AG04449 (cell line): ENCODE data around the gene CTDNEP1.
A peak's percentile ranks its signal among the peaks of the same experiment; 100 is the strongest.

Experiments used
- CTCF ChIA-PET: fragments of 350-600 bp; formaldehyde crosslinking; extraction: SDS; loops from one replicate; lab custom pipeline; 2021; ENCODE audit warnings: antibody characterized with exemption; lab: Yijun Ruan, JAX
- POLR2A ChIA-PET: fragments of 400-600, 350-600 bp; formaldehyde crosslinking; extraction: SDS; loops from one replicate; lab custom pipeline; 2020; ENCODE audit warnings: antibody characterized with exemption, inconsistent platforms; lab: Yijun Ruan, JAX
- DNase-seq: peaks from one replicate; pipeline ENCODE4 v3.0.0-alpha.2; 2010; ENCODE audit warnings: low read depth, low spot score
- H3K4me3 ChIP-seq: 2 replicates; pipeline ENCODE4 v1.5.1; 2011; ENCODE audit warnings: low read depth, mild to moderate bottlenecking, control low read depth, low read length
- TF ChIP-seq, protein P1 (sequence below): IDR thresholded peaks from one replicate; pipeline ENCODE4 v1.5.1; 2011; ENCODE audit warnings: mild to moderate bottlenecking, moderate library complexity, low read length, control low read depth, inconsistent platforms; ENCODE audit not compliant: insufficient read depth; ENCODE audit errors: missing control alignments

The CTDNEP1 gene

DNA sequence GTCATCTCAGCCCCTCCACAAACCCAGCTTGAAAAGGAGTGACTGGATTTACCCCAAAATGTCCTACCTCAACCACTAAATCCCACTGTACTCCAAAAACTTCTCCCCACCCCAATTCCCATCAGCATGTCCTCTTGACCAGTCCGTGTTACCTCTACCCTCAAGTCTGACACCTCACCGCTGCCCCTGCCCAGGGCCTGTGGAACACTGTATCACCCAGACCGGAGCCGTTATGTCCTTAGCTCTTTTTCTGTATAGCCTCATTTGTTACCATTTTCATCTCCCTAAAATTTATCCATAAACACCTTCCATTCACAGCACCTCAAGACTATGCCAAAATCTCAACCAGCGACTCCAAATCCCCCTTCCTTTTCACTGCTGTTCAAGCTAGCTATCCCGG is 14.7 kb downstream of the CTDNEP1 start:
- POLR2A ChIA-PET = interaction anchor here (0.7 kb wide), 2 partner anchors 16 to 22 kb away, joined by 3 read pairs; no protein-coding TSS in a partner anchor
- no peak for DNase-seq
- CTCF ChIA-PET = interaction anchor here (1.2 to 1.5 kb wide), 2 partner anchors 16 to 191 kb away, joined by 3 read pairs; no protein-coding TSS in a partner anchor
- peak overlapping the region; percentile 84; the same call in 1 of the 2 replicates for H3K4me3 ChIP-seq
- TF ChIP-seq, protein P1, sequence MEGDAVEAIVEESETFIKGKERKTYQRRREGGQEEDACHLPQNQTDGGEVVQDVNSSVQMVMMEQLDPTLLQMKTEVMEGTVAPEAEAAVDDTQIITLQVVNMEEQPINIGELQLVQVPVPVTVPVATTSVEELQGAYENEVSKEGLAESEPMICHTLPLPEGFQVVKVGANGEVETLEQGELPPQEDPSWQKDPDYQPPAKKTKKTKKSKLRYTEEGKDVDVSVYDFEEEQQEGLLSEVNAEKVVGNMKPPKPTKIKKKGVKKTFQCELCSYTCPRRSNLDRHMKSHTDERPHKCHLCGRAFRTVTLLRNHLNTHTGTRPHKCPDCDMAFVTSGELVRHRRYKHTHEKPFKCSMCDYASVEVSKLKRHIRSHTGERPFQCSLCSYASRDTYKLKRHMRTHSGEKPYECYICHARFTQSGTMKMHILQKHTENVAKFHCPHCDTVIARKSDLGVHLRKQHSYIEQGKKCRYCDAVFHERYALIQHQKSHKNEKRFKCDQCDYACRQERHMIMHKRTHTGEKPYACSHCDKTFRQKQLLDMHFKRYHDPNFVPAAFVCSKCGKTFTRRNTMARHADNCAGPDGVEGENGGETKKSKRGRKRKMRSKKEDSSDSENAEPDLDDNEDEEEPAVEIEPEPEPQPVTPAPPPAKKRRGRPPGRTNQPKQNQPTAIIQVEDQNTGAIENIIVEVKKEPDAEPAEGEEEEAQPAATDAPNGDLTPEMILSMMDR = no peak

DNA sequence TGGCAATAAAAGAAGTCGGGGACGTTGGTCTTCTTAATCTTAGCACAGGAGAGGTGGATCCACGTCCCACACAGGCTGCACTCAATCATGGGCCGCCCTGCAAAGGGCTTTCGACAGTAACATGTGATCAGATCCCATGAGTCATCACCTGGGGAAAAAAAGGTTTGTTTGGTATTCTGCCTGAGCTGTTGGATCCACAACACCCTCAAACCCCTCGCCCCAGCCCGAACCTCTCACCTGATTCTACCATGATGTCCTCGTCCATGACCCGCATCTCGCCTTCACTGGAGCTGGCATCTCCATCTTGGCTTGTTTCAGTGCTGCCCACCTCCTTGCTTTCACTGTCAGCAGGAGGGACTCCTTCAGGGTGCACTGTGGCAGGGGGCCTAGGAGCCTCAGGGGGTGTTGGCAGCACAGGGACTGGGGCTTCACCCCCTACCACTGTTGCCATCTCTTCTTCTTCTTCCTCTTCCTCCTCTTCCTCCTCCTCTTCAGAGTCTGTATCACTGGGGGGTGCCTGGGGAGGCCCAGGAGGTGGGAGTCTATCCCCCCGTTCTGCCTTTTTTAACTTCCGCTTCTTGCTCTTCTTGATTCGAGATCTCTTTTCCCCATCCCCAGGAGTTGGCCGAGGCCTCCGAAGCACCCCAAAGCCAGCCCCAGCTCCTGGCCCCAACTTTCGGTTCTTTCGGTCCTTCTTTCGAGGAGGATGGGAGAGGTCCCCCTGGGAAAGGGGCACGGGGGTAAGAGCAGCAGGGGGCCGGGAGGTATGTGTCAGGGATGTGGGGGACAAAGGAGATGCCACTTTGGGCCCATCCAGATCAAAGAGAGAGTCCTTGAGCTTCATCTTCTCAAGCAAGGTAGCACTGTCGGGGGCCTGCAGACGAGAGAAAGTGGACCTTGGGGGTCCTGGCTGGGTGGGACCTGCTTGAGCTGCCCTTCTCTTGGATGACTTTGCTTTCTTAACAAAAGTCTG is 15.6 kb downstream of the CTDNEP1 start:
- TF ChIP-seq, protein P1 = no peak
- DNase-seq = no peak
- POLR2A ChIA-PET = interaction anchor here (0.7 to 5.2 kb wide), 2 partner anchors 14 to 16 kb away, joined by 3 to 82 read pairs; partner anchors contain the start of genes ACADVL and DLG4
- no peak overlapping the region; the same call in 1 of the 2 replicates for H3K4me3 ChIP-seq
- CTCF ChIA-PET = interaction anchor here (1.2 to 1.5 kb wide), 2 partner anchors 15 to 190 kb away, joined by 3 read pairs; no protein-coding TSS in a partner anchor

DNA sequence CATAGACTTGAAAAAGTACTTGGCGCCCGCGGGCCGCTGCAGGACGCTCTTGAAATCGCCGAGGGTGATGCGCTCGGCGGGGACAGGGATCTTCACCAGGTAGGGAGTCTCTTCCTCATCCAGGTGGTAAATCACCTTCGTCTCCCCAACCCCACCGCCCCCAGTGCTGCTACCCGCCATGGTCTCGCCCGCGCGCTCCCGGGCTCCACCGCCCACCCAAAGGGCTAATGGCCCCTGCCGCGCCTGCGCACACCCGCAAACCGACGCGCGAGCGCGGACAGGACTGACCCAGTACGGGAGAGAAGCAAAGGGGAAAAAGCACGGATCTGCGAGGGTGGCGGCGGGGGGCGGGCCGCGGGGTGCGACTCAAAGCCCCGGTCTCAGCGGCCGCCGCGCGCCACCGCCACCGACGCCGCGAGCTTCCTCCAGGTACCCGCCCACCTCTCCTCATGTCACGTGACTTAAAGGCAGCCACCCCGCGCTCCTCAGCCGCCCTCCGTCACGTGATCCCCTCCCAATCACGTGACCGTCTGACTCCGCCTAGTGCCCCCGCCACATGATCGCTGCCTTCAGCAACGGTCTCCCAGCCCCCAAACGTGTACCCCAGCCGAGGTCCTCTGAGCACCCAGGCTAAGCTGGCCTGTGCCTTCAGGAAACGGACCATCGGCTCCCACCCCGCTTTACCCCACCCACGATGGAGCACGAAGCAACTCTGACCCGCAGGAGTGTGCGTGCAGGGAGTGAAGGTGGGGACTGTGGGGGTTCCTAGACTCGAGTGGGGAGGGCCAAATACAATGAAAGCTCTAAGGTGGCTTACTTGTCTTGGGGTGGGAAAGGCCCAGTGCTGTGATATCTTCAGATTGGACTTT is 17.2 kb downstream of the CTDNEP1 start, which contains the start of gene DVL2:
DVL2 (minus strand) TSS at position 435 of the 869 bp plus-strand sequence; CDS start at position 180, 255 bp downstream.
- CTCF ChIA-PET = interaction anchor here (0.7 kb wide), 1 partner anchor 14 kb away, joined by 5 read pairs; no protein-coding TSS in a partner anchor
- POLR2A ChIA-PET = interaction anchor here (1.0 to 5.2 kb wide), 3 partner anchors 8 to 19 kb away, joined by 3 to 82 read pairs (median 3); partner anchors contain the start of genes ACADVL, DLG4 and GABARAP
- DNase-seq = no peak
- TF ChIP-seq, protein P1 = no peak
- peak within 1 kb of the TSS; percentile 84 for H3K4me3 ChIP-seq

DNA sequence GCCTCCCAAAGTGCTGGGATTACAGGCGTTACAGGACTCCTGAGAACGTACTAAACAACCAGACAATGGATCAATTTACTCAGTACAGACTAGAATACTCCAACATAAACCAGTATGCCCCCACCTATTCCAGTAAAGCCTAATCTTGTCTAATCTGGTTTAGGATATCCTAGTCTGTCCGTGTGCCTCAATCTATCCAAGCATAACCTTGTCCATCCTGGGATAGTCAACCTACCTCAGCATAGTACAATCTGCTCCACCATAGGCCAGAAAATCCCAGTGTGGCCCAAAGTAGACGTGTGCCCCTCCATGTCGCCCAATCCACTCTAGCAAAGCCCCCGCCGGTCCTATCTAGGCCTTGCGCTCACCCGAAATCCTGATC is 17.8 kb downstream of the CTDNEP1 start:
- TF ChIP-seq, protein P1 = no peak
- CTCF ChIA-PET = interaction anchor here (1.3 kb wide), 1 partner anchor 12 kb away, joined by 4 read pairs; no protein-coding TSS in a partner anchor
- POLR2A ChIA-PET = interaction anchor here (1.0 to 5.2 kb wide), 3 partner anchors 9 to 18 kb away, joined by 3 to 82 read pairs (median 3); partner anchors contain the start of genes ACADVL, DLG4 and GABARAP
- H3K4me3 ChIP-seq = peak overlapping the region; percentile 84
- no peak for DNase-seq

DNA sequence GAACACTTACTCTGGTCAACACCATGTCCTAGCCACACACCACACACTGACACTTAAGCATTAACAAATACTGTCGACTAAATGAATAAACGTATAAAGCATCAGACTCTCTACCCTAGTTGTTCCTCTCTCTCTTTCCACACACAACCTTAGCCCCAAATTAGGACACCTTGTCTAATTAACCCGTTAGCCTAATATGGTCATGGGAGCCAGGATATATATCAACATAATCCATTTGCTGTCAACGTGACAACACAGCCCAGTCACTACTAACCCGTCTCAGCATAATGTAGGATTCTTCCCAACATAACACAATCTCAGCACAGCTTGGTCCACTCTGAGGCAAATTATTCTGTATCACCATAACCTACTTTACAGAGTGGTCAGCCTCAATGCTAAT is 19.4 kb downstream of the CTDNEP1 start:
- H3K4me3 ChIP-seq = peak overlapping the region; percentile 19; the same call in 1 of the 2 replicates
- no peak for DNase-seq
- POLR2A ChIA-PET = interaction anchor here (5.2 kb wide), 1 partner anchor 10 kb away, joined by 82 read pairs; the partner anchor contains the start of genes ACADVL and DLG4
- CTCF ChIA-PET = interaction anchor here (0.8 kb wide), 1 partner anchor 117 kb away, joined by 3 read pairs; no protein-coding TSS in a partner anchor
- TF ChIP-seq, protein P1 = no peak
